ENCODE data around the gene TECRL.

DNA sequence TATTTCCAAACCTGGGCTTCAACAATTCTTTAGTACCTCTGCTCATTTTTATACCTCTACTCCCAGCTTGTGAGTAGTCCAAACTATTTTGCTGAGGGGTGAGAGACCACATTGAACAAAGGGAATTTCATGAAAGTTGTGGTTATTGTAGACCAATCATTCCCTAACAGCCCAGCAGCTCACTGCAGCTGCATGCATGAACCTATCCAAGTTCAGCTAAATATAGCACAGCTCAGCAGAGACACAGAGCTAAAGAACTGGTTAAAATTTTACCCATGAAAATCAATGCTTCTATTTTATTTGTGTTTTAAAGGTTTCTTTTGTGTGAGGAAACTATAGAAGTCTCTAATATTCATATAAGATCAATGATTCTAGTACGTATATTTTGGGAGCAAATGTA lies 82.7 kb downstream of the TECRL start:
- TF ChIP-seq GATA3 (IDR thresholded peaks at IDR 0.05; ENCODE audit: low read depth, low read length) (no peak), GATA2 (IDR thresholded peaks at IDR 0.05; ENCODE audit: low read depth, low read length) (no peak)

All from SH-SY5Y (cell line).